B cell (primary cell): ENCODE results near the gene EDC3. TPM values are rescaled to one million over a fixed set of nuclear protein-coding genes. Genes with fewer than 3 reads are reported as not detected.

ENCODE experiments used
- ATAC-seq: fragments of 200-7000 bp; cut with Tn5 transposase; one replicate; pipeline ENCODE4 v1.10.0; 2021; ENCODE audit warnings: low read depth, mild to moderate bottlenecking, moderate number of reproducible peaks, moderate library complexity
- CTCF ChIA-PET: fragments of 350-600 bp; sonication (Branson Sonifier 250); formaldehyde crosslinking; loops from one replicate; lab custom pipeline; 2021; ENCODE audit warnings: antibody characterized with exemption, inconsistent platforms; lab: Charles Lee
- POLR2A ChIA-PET: fragments of 350-600 bp; sonication (Branson Sonifier 250); formaldehyde crosslinking; loops from one replicate; lab custom pipeline; 2021; ENCODE audit warnings: antibody characterized with exemption; lab: Charles Lee
- DNase-seq: peaks from one replicate; pipeline ENCODE4 v3.0.0; 2013
- H2AFZ ChIP-seq: 2 replicates; pipeline ENCODE4 v1.6.1; 2012; ENCODE audit warnings: mild to moderate bottlenecking, low read depth, low read length; ENCODE audit not compliant: insufficient read depth, poor library complexity, severe bottlenecking
- H3K27ac ChIP-seq, 2 donors: 1 replicate in 1 of 2; 2 replicates in 1 of 2; pipeline ENCODE4 v1.5.1; 2012 to 2013; ENCODE audit warnings: low read length in 2 of 2, mild to moderate bottlenecking in 2 of 2, moderate library complexity in 1 of 2
- H3K27me3 ChIP-seq, 4 experiments: fragments of 200-600 bp in 1 of 4; sonication (generic) in 1 of 4; replicated peaks in 1 of 4; 1 replicate in 2 of 4; 2 replicates in 2 of 4; pipeline versions ENCODE4 v1.6.1 to v1.7.0; 2013 to 2016; ENCODE audit warnings: low read length in 3 of 4, mild to moderate bottlenecking in 2 of 4, mixed read lengths in 1 of 4, moderate library complexity in 1 of 4; ENCODE audit not compliant: insufficient read depth in 4 of 4, control insufficient read depth in 3 of 4; ENCODE audit errors: control extremely low read depth in 1 of 4
- H3K36me3 ChIP-seq, 2 experiments: replicated peaks in 1 of 2; 1 replicate in 1 of 2; 2 replicates in 1 of 2; pipeline versions ENCODE4 v1.6.1 to v1.7.1; 2013; ENCODE audit warnings: low read length in 1 of 2; ENCODE audit not compliant: insufficient read depth in 2 of 2, control insufficient read depth in 1 of 2; ENCODE audit errors: control extremely low read depth in 1 of 2, extremely low read depth in 1 of 2
- H3K4me1 ChIP-seq, 2 donors: fragments of 200-600 bp in 1 of 2; sonication (generic) in 1 of 2; 1 replicate in 1 of 2; 2 replicates in 1 of 2; pipeline versions ENCODE4 v1.5.1 to v1.6.1; 2013 to 2017; ENCODE audit warnings: low read length in 2 of 2; ENCODE audit not compliant: control insufficient read depth in 2 of 2, insufficient read depth in 2 of 2
- H3K4me2 ChIP-seq: replicated peaks from 2 replicates; pipeline ENCODE3; 2012; ENCODE audit warnings: mild to moderate bottlenecking, low read depth, low read length; ENCODE audit not compliant: poor library complexity, severe bottlenecking
- H3K4me3 ChIP-seq, 5 experiments: fragments of 200-600 bp in 1 of 5; sonication (generic) in 1 of 5; 1 replicate in 3 of 5; 2 replicates in 2 of 5; pipeline versions ENCODE4 v1.5.1 to v1.7.0; 2011 to 2016; ENCODE audit warnings: low read length in 4 of 5, mild to moderate bottlenecking in 4 of 5, low read depth in 2 of 5, control low read depth in 1 of 5, moderate library complexity in 1 of 5; ENCODE audit not compliant: insufficient read depth in 1 of 5; ENCODE audit errors: control extremely low read depth in 1 of 5, extremely low read depth in 1 of 5
- H3K79me2 ChIP-seq: fragments of 200-600 bp; sonication (generic); one replicate; pipeline ENCODE4 v1.6.0; 2016; ENCODE audit warnings: low read length; ENCODE audit not compliant: control insufficient read depth, insufficient read depth
- H3K9ac ChIP-seq: fragments of 200-600 bp; sonication (generic); 2 replicates; pipeline ENCODE4 v1.6.1; 2017; ENCODE audit warnings: mild to moderate bottlenecking, low read length, moderate library complexity
- H3K9me3 ChIP-seq, 3 donors: one replicate each; pipeline versions ENCODE4 v1.6.1 to v1.7.1; 2013; ENCODE audit warnings: low read length in 2 of 3; ENCODE audit not compliant: control insufficient read depth in 2 of 3, insufficient read depth in 1 of 3; ENCODE audit errors: control extremely low read depth in 1 of 3
- H4K20me1 ChIP-seq: 2 replicates; pipeline ENCODE4 v1.6.0; 2012; ENCODE audit warnings: mild to moderate bottlenecking, low read length; ENCODE audit not compliant: insufficient read depth, control insufficient read depth, poor library complexity, severe bottlenecking
- H3K27ac Mint-ChIP-seq: one replicate; pipeline ENCODE4 v1.8.0; 2021; ENCODE audit warnings: mixed read lengths
- H3K27me3 Mint-ChIP-seq: one replicate; pipeline ENCODE4 v1.8.0; 2021; ENCODE audit warnings: mixed read lengths
- H3K4me1 Mint-ChIP-seq: one replicate; pipeline ENCODE4 v1.8.0; 2021; ENCODE audit warnings: mixed read lengths
- H3K4me3 Mint-ChIP-seq: one replicate; pipeline ENCODE4 v1.8.0; 2021; ENCODE audit warnings: mixed read lengths
- H3K9me3 Mint-ChIP-seq: one replicate; pipeline ENCODE4 v1.8.0; 2022; ENCODE audit warnings: mixed read lengths; ENCODE audit not compliant: insufficient read depth
- EZH2 ChIP-seq: IDR thresholded peaks from 2 replicates; pipeline ENCODE4 v1.6.1; 2012; ENCODE audit warnings: borderline replicate concordance, low read depth, mild to moderate bottlenecking, moderate library complexity, low read length; ENCODE audit not compliant: insufficient read depth, poor library complexity, severe bottlenecking
- WGBS: methylation state at CpG from one replicate; pipeline ENCODE4 v1.1.5; 2013; ENCODE audit warnings: missing lambda C conversion rate; ENCODE audit not compliant: insufficient coverage; 5-methylcytosine and 5-hydroxymethylcytosine counted together
- intact Hi-C: fragments of 100-400 bp; cut with micrococcal nuclease; formaldehyde crosslinking; loops from one replicate; pipeline ENCODE4 v1.10.0; 2022
- polyA plus RNA-seq: library from polyadenylated mRNA; depleted of rRNA; stranded (reverse); fragments of >200 nt; gene quantifications from 2 replicates; pipeline ENCODE4 v1.2.3, GENCODE V29; 2012
- total RNA-seq, 2 donors: library from RNA; stranded (reverse); fragments of 120-200 nt in 1 of 2; gene quantifications; 1 replicate in 1 of 2; 2 replicates in 1 of 2; pipeline versions ENCODE4 v1.2.3 to v1.2.4, GENCODE V29; 2013 to 2022
- TF ChIP-seq, protein P1 (sequence below): fragments of 200-600 bp; IDR thresholded peaks from one replicate; pipeline ENCODE4 v1.8.0; 2022; ENCODE audit warnings: antibody characterized with exemption, mild to moderate bottlenecking

EDC3 gene
- total and polyA plus RNA-seq, 2 donors (not counting 1 experiment from before 2014, with no cell fraction given) = 16.9 to 55.4 TPM

GRCh38 chr15:74709011-74709410 lies 13.2 kb upstream of the EDC3 start:
- no peak overlapping the region for H3K9ac ChIP-seq
- H3K4me1 ChIP-seq = no peaks in the 10 kb centered on the region
- no peak overlapping the region for H3K4me2 ChIP-seq
- H3K79me2 ChIP-seq = no peaks in the 10 kb centered on the region
- Mint-ChIP-seq H3K9me3 (no peaks in the 10 kb centered on the region), H3K4me1 (no peaks in the 10 kb centered on the region), H3K4me3 (no peak overlapping the region), H3K27me3 (peaks cover 26% of the 10 kb centered on the region), H3K27ac (no peak overlapping the region)
- ChIA-PET POLR2A (no interaction called here), CTCF (no interaction called here)
- H3K4me3 ChIP-seq = no peak overlapping the region
- WGBS = no CpG with 5 or more reads among the region's 1 CpG
- no peak overlapping the region for H2AFZ ChIP-seq
- H4K20me1 ChIP-seq = no peaks in the 10 kb centered on the region
- ATAC-seq (no peak), DNase-seq (no peak)
- no peak for TF ChIP-seq EZH2
- TF ChIP-seq, protein P1, sequence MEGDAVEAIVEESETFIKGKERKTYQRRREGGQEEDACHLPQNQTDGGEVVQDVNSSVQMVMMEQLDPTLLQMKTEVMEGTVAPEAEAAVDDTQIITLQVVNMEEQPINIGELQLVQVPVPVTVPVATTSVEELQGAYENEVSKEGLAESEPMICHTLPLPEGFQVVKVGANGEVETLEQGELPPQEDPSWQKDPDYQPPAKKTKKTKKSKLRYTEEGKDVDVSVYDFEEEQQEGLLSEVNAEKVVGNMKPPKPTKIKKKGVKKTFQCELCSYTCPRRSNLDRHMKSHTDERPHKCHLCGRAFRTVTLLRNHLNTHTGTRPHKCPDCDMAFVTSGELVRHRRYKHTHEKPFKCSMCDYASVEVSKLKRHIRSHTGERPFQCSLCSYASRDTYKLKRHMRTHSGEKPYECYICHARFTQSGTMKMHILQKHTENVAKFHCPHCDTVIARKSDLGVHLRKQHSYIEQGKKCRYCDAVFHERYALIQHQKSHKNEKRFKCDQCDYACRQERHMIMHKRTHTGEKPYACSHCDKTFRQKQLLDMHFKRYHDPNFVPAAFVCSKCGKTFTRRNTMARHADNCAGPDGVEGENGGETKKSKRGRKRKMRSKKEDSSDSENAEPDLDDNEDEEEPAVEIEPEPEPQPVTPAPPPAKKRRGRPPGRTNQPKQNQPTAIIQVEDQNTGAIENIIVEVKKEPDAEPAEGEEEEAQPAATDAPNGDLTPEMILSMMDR = no peak
- no peaks in the 10 kb centered on the region for H3K36me3 ChIP-seq
- no peak overlapping the region for H3K27ac ChIP-seq
- H3K9me3 ChIP-seq = no peaks in the 10 kb centered on the region
- intact Hi-C loops = no loop called here
- peaks cover 0 to 17% (median 2%) of the 10 kb centered on the region in 4 experiments for H3K27me3 ChIP-seq

- DNase-seq (no peak), ATAC-seq (no peak)
- no peaks in the 10 kb centered on the region for H4K20me1 ChIP-seq
- 100% methylated on average over 1 of the region's 2 CpGs for WGBS
- peaks cover 49% of the 10 kb centered on the region for H3K79me2 ChIP-seq
- intact Hi-C loops = loop anchor here (1.0 to 2.0 kb wide), 4 partner anchors 28 to 193 kb away; partner anchors contain the start of genes ARID3B, CYP1A1 and MPI
- peaks cover 14 to 16% of the 10 kb centered on the region in 2 donors for H3K4me1 ChIP-seq
- peak overlapping the region; percentile 96 for H2AFZ ChIP-seq
- Mint-ChIP-seq H3K9me3 (no peaks in the 10 kb centered on the region), H3K27ac (peak overlapping the region; percentile 97), H3K4me3 (peak overlapping the region; percentile 100), H3K4me1 (peaks cover 33% of the 10 kb centered on the region), H3K27me3 (peaks cover 4% of the 10 kb centered on the region)
- no peaks in the 10 kb centered on the region for H3K36me3 ChIP-seq
- no peaks in the 10 kb centered on the region for H3K9me3 ChIP-seq
- peak overlapping the region; percentile 89 for H3K9ac ChIP-seq
- POLR2A ChIA-PET = no interaction called here
- peak overlapping the region in 3 of 5 experiments; percentile 70 to 95 (median 93) for H3K4me3 ChIP-seq
- no peak for TF ChIP-seq EZH2
- TF ChIP-seq, protein P1 = no peak
- peaks cover 0 to 9% (median 1%) of the 10 kb centered on the region in 4 experiments for H3K27me3 ChIP-seq
- H3K27ac ChIP-seq = peak overlapping the region in 1 of 2 donors; percentile 87
- peak overlapping the region; percentile 88 for H3K4me2 ChIP-seq
- CTCF ChIA-PET = interaction anchor here (0.7 kb wide), 1 partner anchor 63 kb away, joined by 3 read pairs; no protein-coding TSS in a partner anchor
Observed at GRCh38 chr15:74696808-74697207, 984 bp upstream of the EDC3 start.
